H1 (cell line): ENCODE results near the gene ZRANB2. TPM values are rescaled to one million over a fixed set of nuclear protein-coding genes. Genes with fewer than 3 reads are reported as not detected.

Source experiments
- CBX5 ChIP-seq: fragments of 300-800, 300-1000 bp; sonication (generic); IDR thresholded peaks from 2 replicates; pipeline ENCODE4 v1.7.1; 2016; ENCODE audit warnings: antibody characterized with exemption, low read length, low read depth
- PHF8 ChIP-seq: fragments of 200-600 bp; sonication (generic); conservative IDR thresholded peaks from 2 replicates; pipeline ENCODE4 v1.7.1; 2012; ENCODE audit warnings: low read depth, mild to moderate bottlenecking, inconsistent platforms, low read length, moderate library complexity
- POLR2A ChIP-seq, 2 experiments: IDR thresholded peaks; 1 replicate in 1 of 2; 2 replicates in 1 of 2; pipeline ENCODE4 v1.6.1; 2011; ENCODE audit warnings: low read depth in 2 of 2, low read length in 2 of 2, mild to moderate bottlenecking in 2 of 2; ENCODE audit errors: control extremely low read depth in 1 of 2
- polyA plus RNA-seq, 7 experiments: library from polyadenylated mRNA; depleted of rRNA in 3 of 7; stranded (reverse) in 5 of 7; unstranded in 2 of 7; fragments of >200 nt in 5 of 7; fragments of 200-250 nt in 2 of 7; gene quantifications; 1 replicate in 5 of 7; 2 replicates in 1 of 7; 4 replicates in 1 of 7; pipeline versions ENCODE4 v1.2.1 to v1.2.3, GENCODE V29; 2011 to 2013; ENCODE audit warnings: missing spikeins in 2 of 7, mixed read lengths in 2 of 7
- total RNA-seq: library from RNA; stranded (reverse); fragmentation: NEBNext Ultra II Directional; extraction: Animal tissue kit (Norgen Biotek cat#: 25700); gene quantifications from 2 replicates; pipeline ENCODE4 v1.2.1, GENCODE V29; 2021
- TF ChIP-seq, protein P1 (sequence below): fragments of 300-600 bp; sonication (generic); IDR thresholded peaks from 2 replicates; pipeline ENCODE4 v1.7.1; 2012; ENCODE audit warnings: low read length, moderate library complexity, mild to moderate bottlenecking, inconsistent platforms; ENCODE audit not compliant: insufficient replicate concordance

ZRANB2 gene
- total and polyA plus RNA-seq, 2 of the 8 experiments (the other 6 are each of a cell fraction or from before 2014, with no cell fraction given): 35.8 to 103 TPM

- TF ChIP-seq, protein P1, sequence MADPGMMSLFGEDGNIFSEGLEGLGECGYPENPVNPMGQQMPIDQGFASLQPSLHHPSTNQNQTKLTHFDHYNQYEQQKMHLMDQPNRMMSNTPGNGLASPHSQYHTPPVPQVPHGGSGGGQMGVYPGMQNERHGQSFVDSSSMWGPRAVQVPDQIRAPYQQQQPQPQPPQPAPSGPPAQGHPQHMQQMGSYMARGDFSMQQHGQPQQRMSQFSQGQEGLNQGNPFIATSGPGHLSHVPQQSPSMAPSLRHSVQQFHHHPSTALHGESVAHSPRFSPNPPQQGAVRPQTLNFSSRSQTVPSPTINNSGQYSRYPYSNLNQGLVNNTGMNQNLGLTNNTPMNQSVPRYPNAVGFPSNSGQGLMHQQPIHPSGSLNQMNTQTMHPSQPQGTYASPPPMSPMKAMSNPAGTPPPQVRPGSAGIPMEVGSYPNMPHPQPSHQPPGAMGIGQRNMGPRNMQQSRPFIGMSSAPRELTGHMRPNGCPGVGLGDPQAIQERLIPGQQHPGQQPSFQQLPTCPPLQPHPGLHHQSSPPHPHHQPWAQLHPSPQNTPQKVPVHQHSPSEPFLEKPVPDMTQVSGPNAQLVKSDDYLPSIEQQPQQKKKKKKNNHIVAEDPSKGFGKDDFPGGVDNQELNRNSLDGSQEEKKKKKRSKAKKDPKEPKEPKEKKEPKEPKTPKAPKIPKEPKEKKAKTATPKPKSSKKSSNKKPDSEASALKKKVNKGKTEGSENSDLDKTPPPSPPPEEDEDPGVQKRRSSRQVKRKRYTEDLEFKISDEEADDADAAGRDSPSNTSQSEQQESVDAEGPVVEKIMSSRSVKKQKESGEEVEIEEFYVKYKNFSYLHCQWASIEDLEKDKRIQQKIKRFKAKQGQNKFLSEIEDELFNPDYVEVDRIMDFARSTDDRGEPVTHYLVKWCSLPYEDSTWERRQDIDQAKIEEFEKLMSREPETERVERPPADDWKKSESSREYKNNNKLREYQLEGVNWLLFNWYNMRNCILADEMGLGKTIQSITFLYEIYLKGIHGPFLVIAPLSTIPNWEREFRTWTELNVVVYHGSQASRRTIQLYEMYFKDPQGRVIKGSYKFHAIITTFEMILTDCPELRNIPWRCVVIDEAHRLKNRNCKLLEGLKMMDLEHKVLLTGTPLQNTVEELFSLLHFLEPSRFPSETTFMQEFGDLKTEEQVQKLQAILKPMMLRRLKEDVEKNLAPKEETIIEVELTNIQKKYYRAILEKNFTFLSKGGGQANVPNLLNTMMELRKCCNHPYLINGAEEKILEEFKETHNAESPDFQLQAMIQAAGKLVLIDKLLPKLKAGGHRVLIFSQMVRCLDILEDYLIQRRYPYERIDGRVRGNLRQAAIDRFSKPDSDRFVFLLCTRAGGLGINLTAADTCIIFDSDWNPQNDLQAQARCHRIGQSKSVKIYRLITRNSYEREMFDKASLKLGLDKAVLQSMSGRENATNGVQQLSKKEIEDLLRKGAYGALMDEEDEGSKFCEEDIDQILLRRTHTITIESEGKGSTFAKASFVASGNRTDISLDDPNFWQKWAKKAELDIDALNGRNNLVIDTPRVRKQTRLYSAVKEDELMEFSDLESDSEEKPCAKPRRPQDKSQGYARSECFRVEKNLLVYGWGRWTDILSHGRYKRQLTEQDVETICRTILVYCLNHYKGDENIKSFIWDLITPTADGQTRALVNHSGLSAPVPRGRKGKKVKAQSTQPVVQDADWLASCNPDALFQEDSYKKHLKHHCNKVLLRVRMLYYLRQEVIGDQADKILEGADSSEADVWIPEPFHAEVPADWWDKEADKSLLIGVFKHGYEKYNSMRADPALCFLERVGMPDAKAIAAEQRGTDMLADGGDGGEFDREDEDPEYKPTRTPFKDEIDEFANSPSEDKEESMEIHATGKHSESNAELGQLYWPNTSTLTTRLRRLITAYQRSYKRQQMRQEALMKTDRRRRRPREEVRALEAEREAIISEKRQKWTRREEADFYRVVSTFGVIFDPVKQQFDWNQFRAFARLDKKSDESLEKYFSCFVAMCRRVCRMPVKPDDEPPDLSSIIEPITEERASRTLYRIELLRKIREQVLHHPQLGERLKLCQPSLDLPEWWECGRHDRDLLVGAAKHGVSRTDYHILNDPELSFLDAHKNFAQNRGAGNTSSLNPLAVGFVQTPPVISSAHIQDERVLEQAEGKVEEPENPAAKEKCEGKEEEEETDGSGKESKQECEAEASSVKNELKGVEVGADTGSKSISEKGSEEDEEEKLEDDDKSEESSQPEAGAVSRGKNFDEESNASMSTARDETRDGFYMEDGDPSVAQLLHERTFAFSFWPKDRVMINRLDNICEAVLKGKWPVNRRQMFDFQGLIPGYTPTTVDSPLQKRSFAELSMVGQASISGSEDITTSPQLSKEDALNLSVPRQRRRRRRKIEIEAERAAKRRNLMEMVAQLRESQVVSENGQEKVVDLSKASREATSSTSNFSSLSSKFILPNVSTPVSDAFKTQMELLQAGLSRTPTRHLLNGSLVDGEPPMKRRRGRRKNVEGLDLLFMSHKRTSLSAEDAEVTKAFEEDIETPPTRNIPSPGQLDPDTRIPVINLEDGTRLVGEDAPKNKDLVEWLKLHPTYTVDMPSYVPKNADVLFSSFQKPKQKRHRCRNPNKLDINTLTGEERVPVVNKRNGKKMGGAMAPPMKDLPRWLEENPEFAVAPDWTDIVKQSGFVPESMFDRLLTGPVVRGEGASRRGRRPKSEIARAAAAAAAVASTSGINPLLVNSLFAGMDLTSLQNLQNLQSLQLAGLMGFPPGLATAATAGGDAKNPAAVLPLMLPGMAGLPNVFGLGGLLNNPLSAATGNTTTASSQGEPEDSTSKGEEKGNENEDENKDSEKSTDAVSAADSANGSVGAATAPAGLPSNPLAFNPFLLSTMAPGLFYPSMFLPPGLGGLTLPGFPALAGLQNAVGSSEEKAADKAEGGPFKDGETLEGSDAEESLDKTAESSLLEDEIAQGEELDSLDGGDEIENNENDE: no peak
- TF ChIP-seq PHF8: no peak
- no peak for TF ChIP-seq POLR2A (IDR thresholded peaks at IDR 0.05; ENCODE audit: control extremely low read depth in 1 of 2, low read depth in 2 of 2, low read length in 2 of 2)
- no peak for TF ChIP-seq CBX5
Observed at GRCh38 chr1:71106658-71107322, 26.0 kb upstream of the ZRANB2 start (continued).
